ENCODE measurements around the gene ZNF44.

Gene ZNF44

GRCh38 chr19:12260861-12261260 is 33.8 kb downstream of the ZNF44 start:
- no peak for DNase-seq (ENCODE audit: low read depth)
- no peak for TF ChIP-seq CTCF (conservative IDR thresholded peaks at IDR 0.05; ENCODE audit: low read depth, low read length)

GRCh38 chr19:12260236-12260635 is 34.4 kb downstream of the ZNF44 start:
- no peak overlapping the region for H3K4me3 ChIP-seq (ENCODE audit: low read depth, low read length)
- DNase-seq (ENCODE audit: low read depth), result no peak
- TF ChIP-seq CTCF (conservative IDR thresholded peaks at IDR 0.05; ENCODE audit: low read depth, low read length), result no peak

More at GRCh38 chr19:12260861-12261260, 33.8 kb downstream of the ZNF44 start:
- no peak overlapping the region for H3K4me3 ChIP-seq (ENCODE audit: low read depth, low read length)

GRCh38 chr19:12255372-12255771 is 39.3 kb downstream of the ZNF44 start:
- DNase-seq (ENCODE audit: low read depth), result no peak
- H3K4me3 ChIP-seq (ENCODE audit: low read depth, low read length), result no peak overlapping the region
- no peak for TF ChIP-seq CTCF (conservative IDR thresholded peaks at IDR 0.05; ENCODE audit: low read depth, low read length)

GRCh38 chr19:12247644-12248222 is 47.0 kb downstream of the ZNF44 start:
- no peak for DNase-seq (ENCODE audit: low read depth)
- H3K4me3 ChIP-seq (ENCODE audit: low read depth, low read length), result no peak overlapping the region
- TF ChIP-seq CTCF (conservative IDR thresholded peaks at IDR 0.05; ENCODE audit: low read depth, low read length), result no peak

GRCh38 chr19:12244370-12244769 is 50.3 kb downstream of the ZNF44 start:
- H3K4me3 ChIP-seq (ENCODE audit: low read depth, low read length), result no peak overlapping the region
- TF ChIP-seq CTCF (conservative IDR thresholded peaks at IDR 0.05; ENCODE audit: low read depth, low read length), result peak; percentile 15
- DNase-seq (ENCODE audit: low read depth), result no peak

- H3K4me3 ChIP-seq (ENCODE audit: low read depth, low read length), result no peak overlapping the region
- TF ChIP-seq CTCF (conservative IDR thresholded peaks at IDR 0.05; ENCODE audit: low read depth, low read length), result no peak
- DNase-seq (ENCODE audit: low read depth), result no peak
Observed at GRCh38 chr19:12237143-12237839, 57.4 kb downstream of the ZNF44 start.

- no peak for DNase-seq (ENCODE audit: low read depth)
- H3K4me3 ChIP-seq (ENCODE audit: low read depth, low read length), result no peak overlapping the region
- no peak for TF ChIP-seq CTCF (conservative IDR thresholded peaks at IDR 0.05; ENCODE audit: low read depth, low read length)
Observed at GRCh38 chr19:12232961-12233360, 61.7 kb downstream of the ZNF44 start.

Measured in choroid plexus epithelial cell (primary cell).